Neural crest cell (in vitro differentiated cells): ENCODE measurements around the gene IBTK. TPM values are rescaled to one million over a fixed set of nuclear protein-coding genes. Genes with fewer than 3 reads are reported as not detected.

Experiments
- DNase-seq: peaks from one replicate; pipeline ENCODE4 v3.0.0; 2021; ENCODE audit warnings: low read depth, mixed read lengths, low spot score
- H3K27ac Mint-ChIP-seq: one replicate; pipeline ENCODE4 v1.8.0; 2021; ENCODE audit warnings: mild to moderate bottlenecking, mixed read lengths; ENCODE audit not compliant: unreplicated experiment
- H3K27me3 Mint-ChIP-seq: 2 replicates; pipeline ENCODE4 v1.8.0; 2021; ENCODE audit warnings: low read depth, mild to moderate bottlenecking, mixed read lengths
- H3K36me3 Mint-ChIP-seq: 2 replicates; pipeline ENCODE4 v1.8.0; 2021; ENCODE audit warnings: low read depth, mild to moderate bottlenecking, mixed read lengths
- H3K4me1 Mint-ChIP-seq: 2 replicates; pipeline ENCODE4 v1.8.0; 2021; ENCODE audit warnings: mixed read lengths
- H3K4me3 Mint-ChIP-seq: one replicate; pipeline ENCODE4 v1.8.0; 2021; ENCODE audit warnings: mild to moderate bottlenecking, mixed read lengths
- H3K9me3 Mint-ChIP-seq: 2 replicates; pipeline ENCODE4 v1.8.0; 2021; ENCODE audit warnings: mixed read lengths
- total RNA-seq: library from RNA; stranded (reverse); gene quantifications from 2 replicates; pipeline ENCODE4 v1.2.1, GENCODE V29; 2021
- TF ChIP-seq, protein P1 (sequence below): fragments of 200-600 bp; sonication (generic); conservative IDR thresholded peaks from 2 replicates; pipeline ENCODE4 v1.5.0; 2021; ENCODE audit warnings: antibody characterized with exemption, mild to moderate bottlenecking

Gene IBTK
- total RNA-seq, 1 donor from 2014 or later, result 26.5 TPM

DNA sequence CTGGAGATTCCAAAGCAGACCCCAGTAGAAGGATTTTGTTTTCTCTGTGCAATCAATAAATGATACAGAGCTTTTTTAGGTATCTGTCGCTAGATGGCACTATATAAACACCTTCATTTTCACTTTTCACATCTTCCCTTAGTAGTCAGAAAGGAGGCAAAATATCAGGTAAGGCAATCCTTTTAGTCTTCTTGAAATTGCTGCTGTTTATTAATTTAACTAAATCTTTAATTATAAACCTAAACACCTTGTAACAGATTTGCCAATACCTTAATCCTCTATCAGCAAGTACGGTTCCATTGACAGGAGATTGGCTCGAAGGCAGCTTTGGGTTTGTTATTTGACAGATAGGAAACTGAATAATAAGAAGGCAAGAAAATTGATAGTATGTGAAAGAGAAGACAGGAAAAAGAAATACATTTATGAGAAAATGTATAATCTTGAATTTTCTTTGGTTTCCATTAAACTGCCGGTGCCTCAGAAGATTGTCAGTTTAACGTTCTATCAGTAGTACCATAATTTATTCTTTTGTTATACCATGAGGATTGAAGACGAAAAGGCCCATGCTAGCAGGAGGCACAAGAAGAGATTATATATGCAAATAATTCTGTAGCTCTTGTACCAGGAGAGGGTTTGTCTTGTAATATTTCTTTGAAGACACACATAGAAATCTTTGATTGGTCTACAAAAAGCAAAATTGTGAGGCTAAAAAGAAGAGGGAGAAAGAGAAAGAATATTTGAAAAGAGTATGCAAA lies 23.5 kb upstream of the IBTK start:
- DNase-seq, result no peak
- H3K27ac Mint-ChIP-seq, result no peak overlapping the region
- H3K9me3 Mint-ChIP-seq, result no peaks in the 10 kb centered on the region
- TF ChIP-seq, protein P1, sequence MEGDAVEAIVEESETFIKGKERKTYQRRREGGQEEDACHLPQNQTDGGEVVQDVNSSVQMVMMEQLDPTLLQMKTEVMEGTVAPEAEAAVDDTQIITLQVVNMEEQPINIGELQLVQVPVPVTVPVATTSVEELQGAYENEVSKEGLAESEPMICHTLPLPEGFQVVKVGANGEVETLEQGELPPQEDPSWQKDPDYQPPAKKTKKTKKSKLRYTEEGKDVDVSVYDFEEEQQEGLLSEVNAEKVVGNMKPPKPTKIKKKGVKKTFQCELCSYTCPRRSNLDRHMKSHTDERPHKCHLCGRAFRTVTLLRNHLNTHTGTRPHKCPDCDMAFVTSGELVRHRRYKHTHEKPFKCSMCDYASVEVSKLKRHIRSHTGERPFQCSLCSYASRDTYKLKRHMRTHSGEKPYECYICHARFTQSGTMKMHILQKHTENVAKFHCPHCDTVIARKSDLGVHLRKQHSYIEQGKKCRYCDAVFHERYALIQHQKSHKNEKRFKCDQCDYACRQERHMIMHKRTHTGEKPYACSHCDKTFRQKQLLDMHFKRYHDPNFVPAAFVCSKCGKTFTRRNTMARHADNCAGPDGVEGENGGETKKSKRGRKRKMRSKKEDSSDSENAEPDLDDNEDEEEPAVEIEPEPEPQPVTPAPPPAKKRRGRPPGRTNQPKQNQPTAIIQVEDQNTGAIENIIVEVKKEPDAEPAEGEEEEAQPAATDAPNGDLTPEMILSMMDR, result peak; percentile 81
- H3K4me1 Mint-ChIP-seq, result peaks cover 7% of the 10 kb centered on the region
- no peaks in the 10 kb centered on the region for H3K36me3 Mint-ChIP-seq
- no peak overlapping the region for H3K4me3 Mint-ChIP-seq
- H3K27me3 Mint-ChIP-seq, result no peaks in the 10 kb centered on the region

- H3K4me3 Mint-ChIP-seq, result no peak overlapping the region
- TF ChIP-seq, protein P1, result no peak
- H3K27me3 Mint-ChIP-seq, result no peaks in the 10 kb centered on the region
- H3K9me3 Mint-ChIP-seq, result no peaks in the 10 kb centered on the region
- H3K27ac Mint-ChIP-seq, result no peak overlapping the region
- H3K4me1 Mint-ChIP-seq, result peaks cover 7% of the 10 kb centered on the region
- H3K36me3 Mint-ChIP-seq, result no peaks in the 10 kb centered on the region
- no peak for DNase-seq
These were observed 20.8 kb upstream of the IBTK start for GRCh38 chr6:82268301-82268846.

- DNase-seq, result no peak
- Mint-ChIP-seq H3K27me3 (no peaks in the 10 kb centered on the region), H3K4me3 (no peak overlapping the region), H3K27ac (no peak overlapping the region), H3K4me1 (no peaks in the 10 kb centered on the region), H3K9me3 (no peaks in the 10 kb centered on the region), H3K36me3 (no peaks in the 10 kb centered on the region)
- TF ChIP-seq, protein P1, result no peak
These were observed 17.3 kb upstream of the IBTK start for GRCh38 chr6:82264824-82265223.

DNA sequence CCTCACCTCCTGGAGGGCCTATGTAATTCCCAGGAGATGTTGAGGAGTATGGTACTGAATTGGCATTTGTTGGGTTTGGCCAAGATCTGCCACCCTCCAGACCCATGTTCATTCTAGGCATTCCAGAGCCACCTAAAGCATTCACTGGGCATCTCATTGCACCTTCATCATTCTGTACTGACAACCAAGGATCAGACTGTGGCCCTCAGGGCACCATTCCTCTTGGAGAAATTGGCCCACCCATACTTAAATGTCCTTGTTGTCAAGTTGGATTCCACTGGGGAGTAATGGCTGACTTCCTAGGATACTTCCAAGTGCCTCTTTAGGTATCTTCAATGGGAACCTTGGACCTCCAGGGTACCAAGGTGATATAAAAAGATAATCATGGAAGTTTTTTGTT lies 16.8 kb upstream of the IBTK start:
- Mint-ChIP-seq H3K36me3 (no peaks in the 10 kb centered on the region), H3K9me3 (no peaks in the 10 kb centered on the region), H3K4me3 (no peak overlapping the region), H3K27me3 (no peaks in the 10 kb centered on the region), H3K27ac (no peak overlapping the region), H3K4me1 (no peaks in the 10 kb centered on the region)
- TF ChIP-seq, protein P1, result no peak
- DNase-seq, result no peak

- Mint-ChIP-seq H3K4me1 (no peaks in the 10 kb centered on the region), H3K9me3 (no peaks in the 10 kb centered on the region), H3K27me3 (no peaks in the 10 kb centered on the region), H3K4me3 (no peak overlapping the region), H3K27ac (no peak overlapping the region), H3K36me3 (no peaks in the 10 kb centered on the region)
- TF ChIP-seq, protein P1, result no peak
- no peak for DNase-seq
These were observed 16.4 kb upstream of the IBTK start for GRCh38 chr6:82263916-82264315.
